GM23338 (cell line): ENCODE data around the gene SMIM28. TPM values are rescaled to one million over a fixed set of nuclear protein-coding genes. Genes with fewer than 3 reads are reported as not detected.
A peak's percentile ranks its signal among the peaks of the same experiment; 100 is the strongest.

Source experiments
- ATAC-seq: fragments of 200-7000 bp; cut with Tn5 transposase; 3 replicates; pipeline ENCODE4 v1.9.1; 2020
- DNase-seq: peaks from one replicate; pipeline ENCODE4 v3.0.0-alpha.2; 2015; ENCODE audit warnings: low spot score
- H2AFZ ChIP-seq: fragments of 200-600 bp; sonication (generic); 2 replicates; pipeline ENCODE4 v1.8.0; 2016; ENCODE audit warnings: antibody characterized with exemption, mild to moderate bottlenecking, moderate library complexity
- H3F3A ChIP-seq: fragments of 200-600 bp; sonication (generic); replicated peaks from 2 replicates; pipeline ENCODE4 v1.8.0; 2017; ENCODE audit warnings: antibody characterized with exemption, mixed run types, low read depth
- H3K27ac ChIP-seq: fragments of 200-600 bp; sonication (generic); 2 replicates; pipeline ENCODE4 v1.6.1; 2016; ENCODE audit warnings: low read depth
- H3K27me3 ChIP-seq: fragments of 200-600 bp; sonication (generic); 2 replicates; pipeline ENCODE4 v1.8.0; 2016; ENCODE audit warnings: mild to moderate bottlenecking, mixed run types, moderate library complexity; ENCODE audit not compliant: insufficient read depth
- H3K36me3 ChIP-seq: fragments of 200-600 bp; sonication (generic); 2 replicates; pipeline ENCODE4 v1.8.0; 2016; ENCODE audit warnings: mild to moderate bottlenecking; ENCODE audit not compliant: insufficient read depth
- H3K4me1 ChIP-seq: fragments of 200-600 bp; sonication (generic); 2 replicates; pipeline ENCODE4 v1.8.0; 2016; ENCODE audit warnings: mild to moderate bottlenecking, moderate library complexity; ENCODE audit not compliant: insufficient read depth
- H3K4me2 ChIP-seq: fragments of 200-600 bp; sonication (generic); 2 replicates; pipeline ENCODE4 v1.7.1; 2017; ENCODE audit warnings: mixed run types
- H3K4me3 ChIP-seq: fragments of 200-600 bp; sonication (generic); 2 replicates; pipeline ENCODE4 v1.6.1; 2016; ENCODE audit warnings: mixed run types
- H3K79me2 ChIP-seq: fragments of 200-600 bp; sonication (generic); replicated peaks from 2 replicates; pipeline ENCODE4 v1.8.0; 2017; ENCODE audit warnings: mild to moderate bottlenecking; ENCODE audit not compliant: insufficient read depth
- H3K9me2 ChIP-seq: fragments of 200-600 bp; sonication (generic); 2 replicates; pipeline ENCODE4 v1.8.0; 2017; ENCODE audit not compliant: insufficient read depth
- H4K20me1 ChIP-seq: fragments of 200-600 bp; sonication (generic); replicated peaks from 2 replicates; pipeline ENCODE4 v1.8.0; 2017; ENCODE audit warnings: mild to moderate bottlenecking; ENCODE audit not compliant: insufficient read depth
- H3K27ac Mint-ChIP-seq: 2 replicates; pipeline ENCODE4 v1.8.0; 2020; ENCODE audit warnings: inconsistent platforms, mild to moderate bottlenecking, moderate library complexity, mixed read lengths
- H3K27me3 Mint-ChIP-seq: 3 replicates; pipeline ENCODE4 v1.8.0; 2022; ENCODE audit warnings: low read depth, mild to moderate bottlenecking, moderate library complexity, mixed read lengths, inconsistent platforms; ENCODE audit not compliant: insufficient read depth, poor library complexity
- H3K36me3 Mint-ChIP-seq: 3 replicates; pipeline ENCODE4 v1.8.0; 2021; ENCODE audit warnings: low read depth, mild to moderate bottlenecking, inconsistent platforms, moderate library complexity, mixed read lengths
- H3K4me1 Mint-ChIP-seq: 3 replicates; pipeline ENCODE4 v1.8.0; 2020; ENCODE audit warnings: mild to moderate bottlenecking, inconsistent platforms, mixed read lengths
- H3K4me3 Mint-ChIP-seq: 3 replicates; pipeline ENCODE4 v1.8.0; 2021; ENCODE audit warnings: moderate library complexity, mild to moderate bottlenecking, inconsistent platforms, mixed read lengths
- H3K9me3 Mint-ChIP-seq: 3 replicates; pipeline ENCODE4 v1.8.0; 2020; ENCODE audit warnings: moderate library complexity, mild to moderate bottlenecking, inconsistent platforms, mixed read lengths
- CREB1 ChIP-seq: fragments of 250-450 bp; sonication (Bioruptor Pico); IDR thresholded peaks from 2 replicates; pipeline ENCODE4 v1.5.0; 2020; ENCODE audit warnings: low read depth, mild to moderate bottlenecking, moderate library complexity
- CTCF ChIP-seq, 2 experiments: fragments of 200-600 bp in 1 of 2; sonication (generic) in 1 of 2; conservative IDR thresholded peaks; 2 replicates each; pipeline versions ENCODE4 v1.5.1 to v1.6.1; 2016 to 2017; ENCODE audit warnings: antibody characterized with exemption in 2 of 2, low read depth in 2 of 2, mild to moderate bottlenecking in 2 of 2, moderate library complexity in 1 of 2
- EZH2 ChIP-seq: fragments of 200-600 bp; sonication (generic); IDR thresholded peaks from one replicate; pipeline ENCODE4 v1.8.0; 2017; ENCODE audit warnings: antibody characterized with exemption, mild to moderate bottlenecking, low read depth; ENCODE audit not compliant: unreplicated experiment
- EZH2phosphoT487 ChIP-seq: fragments of 200-600 bp; sonication (generic); IDR thresholded peaks from one replicate; pipeline ENCODE4 v1.8.1; 2018; ENCODE audit warnings: antibody characterized with exemption; ENCODE audit not compliant: unreplicated experiment
- POLR2AphosphoS5 ChIP-seq: IDR thresholded peaks from 2 replicates; pipeline ENCODE4 v1.6.1; 2016; ENCODE audit warnings: antibody characterized with exemption, low read depth
- STAT1 ChIP-seq: IDR thresholded peaks from one replicate; pipeline ENCODE4 v1.6.1; 2016; ENCODE audit warnings: antibody characterized with exemption; ENCODE audit not compliant: unreplicated experiment
- ZNF114 ChIP-seq: fragments of 250-450 bp; sonication (Bioruptor Pico); IDR thresholded peaks from 2 replicates; pipeline ENCODE4 v1.5.0; 2020; ENCODE audit warnings: mild to moderate bottlenecking, moderate library complexity
- polyA plus RNA-seq: library from polyadenylated mRNA; unstranded; fragments of >200 nt; fragmentation: Nextera tagmentation; extraction: Ambion mirVana; gene quantifications from 2 replicates; pipeline ENCODE4 v1.2.1, GENCODE V29; 2016
- total RNA-seq: library from RNA; depleted of rRNA; stranded (reverse); fragments of >200 nt; shearing (Covaris generic); gene quantifications from 2 replicates; pipeline ENCODE4 v1.2.3, GENCODE V29; 2014
- TF ChIP-seq, protein P1 (sequence below): IDR thresholded peaks from 2 replicates; pipeline ENCODE4 v1.6.1; 2016; ENCODE audit warnings: antibody characterized with exemption

Gene SMIM28
- total and polyA plus RNA-seq, 2 experiments from 2014 or later, result not detected

GRCh38 chr6:138397128-138398122, 19.7 kb downstream of the SMIM28 start:
- H2AFZ ChIP-seq, result no peak overlapping the region
- no peaks in the 10 kb centered on the region for H3K4me1 Mint-ChIP-seq

DNA sequence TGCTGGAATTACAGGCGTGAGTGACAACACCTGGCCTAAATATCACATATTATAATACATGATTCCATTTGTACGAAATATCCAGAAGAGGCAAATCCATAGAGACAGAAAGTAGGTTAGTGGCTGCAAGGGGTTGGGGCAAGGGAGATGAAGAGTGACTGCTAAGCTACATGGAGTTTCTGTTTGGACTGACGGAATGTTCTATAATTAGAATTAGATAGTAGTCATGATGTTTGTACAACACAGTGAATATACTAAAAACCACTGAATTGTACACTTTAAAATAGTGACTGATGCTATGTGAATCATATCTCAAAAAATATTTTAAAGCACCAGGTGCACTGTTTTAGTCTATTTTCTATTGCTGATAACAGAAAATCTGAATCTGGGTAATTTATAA, 22.6 kb downstream of the SMIM28 start:
- Mint-ChIP-seq H3K36me3 (peaks cover 4% of the 10 kb centered on the region; the same call in 1 of the 3 replicates), H3K27ac (no peak overlapping the region), H3K9me3 (no peaks in the 10 kb centered on the region), H3K27me3 (peaks cover 6% of the 10 kb centered on the region), H3K4me1 (peaks cover 4% of the 10 kb centered on the region), H3K4me3 (no peak overlapping the region)
- no peaks in the 10 kb centered on the region; the same call in 1 of the 2 replicates for H3K4me1 ChIP-seq
- H3K4me3 ChIP-seq, result no peak overlapping the region
- H3K27me3 ChIP-seq, result no peaks in the 10 kb centered on the region
- H3K4me2 ChIP-seq, result no peak overlapping the region
- H3K79me2 ChIP-seq, result no peaks in the 10 kb centered on the region
- no peaks in the 10 kb centered on the region for H3K9me2 ChIP-seq
- H2AFZ ChIP-seq, result no peak overlapping the region
- no peak overlapping the region for H3K27ac ChIP-seq
- no peaks in the 10 kb centered on the region; the same call in 1 of the 2 replicates for H3F3A ChIP-seq
- DNase-seq, result no peak
- no peak for ATAC-seq
- no peaks in the 10 kb centered on the region for H4K20me1 ChIP-seq
- no peaks in the 10 kb centered on the region for H3K36me3 ChIP-seq
- TF ChIP-seq EZH2, result no peak
- TF ChIP-seq STAT1, result no peak
- TF ChIP-seq EZH2phosphoT487, result no peak
- TF ChIP-seq ZNF114, result no peak
- no peak for TF ChIP-seq CTCF (conservative IDR thresholded peaks at IDR 0.05; ENCODE audit: low read depth in 2 of 2)
- no peak for TF ChIP-seq POLR2AphosphoS5
- TF ChIP-seq, protein P1, sequence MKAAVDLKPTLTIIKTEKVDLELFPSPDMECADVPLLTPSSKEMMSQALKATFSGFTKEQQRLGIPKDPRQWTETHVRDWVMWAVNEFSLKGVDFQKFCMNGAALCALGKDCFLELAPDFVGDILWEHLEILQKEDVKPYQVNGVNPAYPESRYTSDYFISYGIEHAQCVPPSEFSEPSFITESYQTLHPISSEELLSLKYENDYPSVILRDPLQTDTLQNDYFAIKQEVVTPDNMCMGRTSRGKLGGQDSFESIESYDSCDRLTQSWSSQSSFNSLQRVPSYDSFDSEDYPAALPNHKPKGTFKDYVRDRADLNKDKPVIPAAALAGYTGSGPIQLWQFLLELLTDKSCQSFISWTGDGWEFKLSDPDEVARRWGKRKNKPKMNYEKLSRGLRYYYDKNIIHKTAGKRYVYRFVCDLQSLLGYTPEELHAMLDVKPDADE, result no peak

More at GRCh38 chr6:138397128-138398122, 19.7 kb downstream of the SMIM28 start:
- H3K4me3 Mint-ChIP-seq, result no peak overlapping the region
- no peaks in the 10 kb centered on the region for H3K36me3 Mint-ChIP-seq
- H3K36me3 ChIP-seq, result no peaks in the 10 kb centered on the region
- ATAC-seq, result no peak
- no peak overlapping the region for H3K27ac ChIP-seq
- H3F3A ChIP-seq, result no peaks in the 10 kb centered on the region; the same call in 1 of the 2 replicates
- H3K27me3 Mint-ChIP-seq, result no peaks in the 10 kb centered on the region
- H3K4me3 ChIP-seq, result no peak overlapping the region
- no peaks in the 10 kb centered on the region; the same call in 1 of the 2 replicates for H3K9me2 ChIP-seq
- no peaks in the 10 kb centered on the region for H4K20me1 ChIP-seq
- H3K79me2 ChIP-seq, result no peaks in the 10 kb centered on the region
- TF ChIP-seq CTCF (conservative IDR thresholded peaks at IDR 0.05; ENCODE audit: low read depth in 2 of 2) (peak; percentile 40 to 49; a peak in 3 of 4 replicates), CREB1 (CRISPR knock-in tag) (no peak)
- TF ChIP-seq, protein P1, result no peak
- no peak overlapping the region for H3K4me2 ChIP-seq
- no peak for DNase-seq
- no peaks in the 10 kb centered on the region for H3K9me3 Mint-ChIP-seq
- no peak overlapping the region for H3K27ac Mint-ChIP-seq
- H3K27me3 ChIP-seq, result no peaks in the 10 kb centered on the region
- H3K4me1 ChIP-seq, result no peaks in the 10 kb centered on the region; the same call in 1 of the 2 replicates
